Common myeloid progenitor, CD34-positive (primary cell): ENCODE measurements around the gene SLC22A13.
"Not testable (repeated sequence)": the region's sequence is repeated elsewhere in the genome, so short reads cannot be mapped to it uniquely, and the experiment has no call there.

Source experiments
- CTCF ChIA-PET: fragments of 350-600 bp; sonication (Branson Sonifier 250); formaldehyde crosslinking; loops from one replicate; lab custom pipeline; 2021; ENCODE audit warnings: antibody characterized with exemption; lab: Charles Lee
- POLR2A ChIA-PET: fragments of 350-600 bp; sonication (Branson Sonifier 250); formaldehyde crosslinking; loops from one replicate; lab custom pipeline; 2021; ENCODE audit warnings: antibody characterized with exemption; lab: Charles Lee
- DNase-seq, 3 donors: peaks; one replicate each; pipeline versions ENCODE4 v3.0.0 to v3.0.0-alpha.2; 2013
- H3K27ac ChIP-seq, 2 experiments: 1 replicate in 1 of 2; 2 replicates in 1 of 2; pipeline ENCODE4 v1.7.0; 2013; ENCODE audit warnings: inconsistent platforms in 2 of 2, low read length in 2 of 2, mild to moderate bottlenecking in 2 of 2, low read depth in 1 of 2, moderate library complexity in 1 of 2; ENCODE audit not compliant: severe bottlenecking in 2 of 2, insufficient read depth in 1 of 2, poor library complexity in 1 of 2
- H3K27me3 ChIP-seq, 5 experiments: replicated peaks in 2 of 5; 1 replicate in 3 of 5; 2 replicates in 2 of 5; pipeline versions ENCODE4 v1.6.1 to v1.7.0; 2013; ENCODE audit warnings: low read length in 4 of 5, mild to moderate bottlenecking in 2 of 5, moderate library complexity in 2 of 5, inconsistent platforms in 1 of 5; ENCODE audit not compliant: insufficient read depth in 5 of 5, control insufficient read depth in 4 of 5
- H3K36me3 ChIP-seq, 4 experiments: 1 replicate in 2 of 4; 2 replicates in 2 of 4; pipeline versions ENCODE4 v1.6.1 to v1.7.0; 2013; ENCODE audit warnings: low read length in 3 of 4, control low read depth in 1 of 4, mild to moderate bottlenecking in 1 of 4; ENCODE audit not compliant: control insufficient read depth in 4 of 4, insufficient read depth in 4 of 4
- H3K4me1 ChIP-seq, 4 experiments: 1 replicate in 3 of 4; 2 replicates in 1 of 4; pipeline versions ENCODE4 v1.6.1 to v1.7.1; 2013; ENCODE audit warnings: low read length in 3 of 4, mild to moderate bottlenecking in 3 of 4, control low read depth in 1 of 4, inconsistent platforms in 1 of 4, moderate library complexity in 1 of 4; ENCODE audit not compliant: control insufficient read depth in 4 of 4, insufficient read depth in 4 of 4; ENCODE audit errors: control extremely low read depth in 1 of 4
- H3K4me3 ChIP-seq, 7 experiments: 1 replicate in 4 of 7; 2 replicates in 3 of 7; pipeline versions ENCODE4 v1.5.1 to v1.7.0; 2013; ENCODE audit warnings: mild to moderate bottlenecking in 7 of 7, low read length in 6 of 7, moderate library complexity in 6 of 7, inconsistent platforms in 2 of 7, low read depth in 2 of 7, control low read depth in 1 of 7; ENCODE audit not compliant: insufficient read depth in 4 of 7, control insufficient read depth in 1 of 7; ENCODE audit errors: extremely low read depth in 1 of 7
- H3K9me3 ChIP-seq, 5 experiments: 1 replicate in 4 of 5; 2 replicates in 1 of 5; pipeline versions ENCODE4 v1.6.1 to v1.7.1; 2013; ENCODE audit warnings: low read length in 4 of 5, mild to moderate bottlenecking in 2 of 5, inconsistent platforms in 1 of 5, low read depth in 1 of 5, moderate library complexity in 1 of 5; ENCODE audit not compliant: control insufficient read depth in 4 of 5, insufficient read depth in 2 of 5; ENCODE audit errors: control extremely low read depth in 1 of 5
- WGBS: methylation state at CpG from one replicate; pipeline ENCODE4 v1.1.5; 2013; ENCODE audit not compliant: insufficient coverage; 5-methylcytosine and 5-hydroxymethylcytosine counted together

The SLC22A13 gene

GRCh38 chr3:38278841-38279240 is 13.2 kb downstream of the SLC22A13 start:
- H3K9me3 ChIP-seq: no peaks in the 10 kb centered on the region
- ChIA-PET POLR2A (no interaction called here), CTCF (interaction anchor here (1.2 kb wide), 1 partner anchor 31 kb away, joined by 3 read pairs; no protein-coding TSS in a partner anchor)
- H3K36me3 ChIP-seq: no peaks in the 10 kb centered on the region
- H3K27ac ChIP-seq: no peak overlapping the region
- peaks cover 0 to 3% (median 0%) of the 10 kb centered on the region in 4 experiments for H3K4me1 ChIP-seq
- H3K4me3 ChIP-seq: no peak overlapping the region
- 91% methylated on average over 3 of the region's 5 CpGs for WGBS
- no peaks in the 10 kb centered on the region for H3K27me3 ChIP-seq
- no peak for DNase-seq

- no peak for DNase-seq
- Histone ChIP-seq H3K27ac (no peak within 1 kb of the TSS), H3K4me1 (peaks cover 0 to 3% (median 0%) of the 10 kb centered on the region in 4 experiments), H3K4me3 (no peak within 1 kb of the TSS), H3K27me3 (no peaks in the 10 kb centered on the region), H3K9me3 (no peaks in the 10 kb centered on the region), H3K36me3 (no peaks in the 10 kb centered on the region)
- WGBS: 96% methylated on average over 13 of the region's 14 CpGs
- POLR2A ChIA-PET: no interaction called here
- CTCF ChIA-PET: interaction anchor here (1.6 kb wide), 1 partner anchor 10 kb away, joined by 4 read pairs; no protein-coding TSS in a partner anchor
Observed at GRCh38 chr3:38281895-38282686, 16.5 kb downstream of the SLC22A13 start, which contains the start of gene SLC22A14. TSS of gene SLC22A14 (plus strand) at chr3:38282294. CDS start at chr3:38306027, 23,733 bp downstream.

- no peak for DNase-seq
- Histone ChIP-seq H3K4me1 (peaks cover 0 to 3% (median 0%) of the 10 kb centered on the region in 4 experiments), H3K27ac (no peak overlapping the region), H3K9me3 (no peaks in the 10 kb centered on the region), H3K36me3 (no peaks in the 10 kb centered on the region), H3K4me3 (no peak overlapping the region), H3K27me3 (no peaks in the 10 kb centered on the region)
- POLR2A ChIA-PET: no interaction called here
- CTCF ChIA-PET: no interaction called here
- 93% methylated on average over 9 of the region's 16 CpGs for WGBS
Observed at GRCh38 chr3:38283810-38284755, 18.5 kb downstream of the SLC22A13 start.

GRCh38 chr3:38284756-38285150 is 19.1 kb downstream of the SLC22A13 start:
- 88% methylated on average over 3 of the region's 6 CpGs for WGBS
- H3K27ac ChIP-seq: no peak overlapping the region
- CTCF ChIA-PET: no interaction called here
- DNase-seq: no peak
- H3K36me3 ChIP-seq: no peaks in the 10 kb centered on the region
- POLR2A ChIA-PET: no interaction called here
- peaks cover 0 to 3% (median 0%) of the 10 kb centered on the region in 4 experiments for H3K4me1 ChIP-seq
- no peaks in the 10 kb centered on the region for H3K9me3 ChIP-seq
- no peaks in the 10 kb centered on the region for H3K27me3 ChIP-seq
- no peak overlapping the region for H3K4me3 ChIP-seq

GRCh38 chr3:38289286-38290217 is 23.9 kb downstream of the SLC22A13 start:
- H3K27me3 ChIP-seq, H3K4me1 ChIP-seq, POLR2A ChIA-PET, H3K27ac ChIP-seq, H3K36me3 ChIP-seq, H3K9me3 ChIP-seq, H3K4me3 ChIP-seq, CTCF ChIA-PET, DNase-seq: not testable (repeated sequence)
- 96% methylated on average over 15 of the region's 16 CpGs for WGBS

GRCh38 chr3:38297053-38297452 is 31.4 kb downstream of the SLC22A13 start:
- H3K27me3 ChIP-seq, H3K4me1 ChIP-seq, H3K36me3 ChIP-seq, DNase-seq, H3K9me3 ChIP-seq, H3K27ac ChIP-seq, POLR2A ChIA-PET, H3K4me3 ChIP-seq: not testable (repeated sequence)
- WGBS: 93% methylated on average over 4 of the region's 4 CpGs
- CTCF ChIA-PET: interaction anchor here (0.8 to 1.5 kb wide), 3 partner anchors 49 to 177 kb away, joined by 3 to 4 read pairs (median 4); partner anchors contain the start of gene XYLB
